Neural cell (in vitro differentiated cells): ENCODE results near the gene INPP4B. TPM values are rescaled to one million over a fixed set of nuclear protein-coding genes. Genes with fewer than 3 reads are reported as not detected.

Source experiments
- H2AFZ ChIP-seq: fragments of 200-600, 300-800 bp; sonication (generic), shearing (Covaris generic); 2 replicates; pipeline ENCODE4 v1.6.0; 2014; ENCODE audit warnings: low read depth, mild to moderate bottlenecking, antibody characterized with exemption, low read length, moderate library complexity
- H3F3A ChIP-seq: fragments of 200-600 bp; shearing (Covaris generic); 2 replicates; pipeline ENCODE4 v1.6.1; 2016; ENCODE audit warnings: mild to moderate bottlenecking, moderate library complexity, mixed read lengths, antibody characterized with exemption, low read length; ENCODE audit not compliant: insufficient read depth, poor library complexity, severe bottlenecking
- H3K27ac ChIP-seq: fragments of 200-600, 300-800 bp; sonication (generic), shearing (Covaris generic); 2 replicates; pipeline ENCODE4 v1.5.1; 2014; ENCODE audit warnings: mild to moderate bottlenecking, low read length, moderate library complexity
- H3K27me3 ChIP-seq: fragments of 300-800, 200-600 bp; sonication (generic), shearing (Covaris generic); 2 replicates; pipeline ENCODE4 v1.6.0; 2014; ENCODE audit warnings: mild to moderate bottlenecking, low read depth, low read length, moderate library complexity; ENCODE audit not compliant: insufficient read depth
- H3K36me3 ChIP-seq: fragments of 300-800, 200-600 bp; sonication (generic), shearing (Covaris generic); 2 replicates; pipeline ENCODE4 v1.5.1; 2014; ENCODE audit warnings: mild to moderate bottlenecking, antibody characterized with exemption, low read length, moderate library complexity; ENCODE audit not compliant: insufficient read depth
- H3K4me2 ChIP-seq: fragments of 300-800, 200-600 bp; sonication (generic), shearing (Covaris generic); 2 replicates; pipeline ENCODE4 v1.6.0; 2014; ENCODE audit warnings: mild to moderate bottlenecking, low read length
- H3K4me3 ChIP-seq: fragments of 300-800, 200-600 bp; sonication (generic), shearing (Covaris generic); 2 replicates; pipeline ENCODE4 v1.5.1; 2014; ENCODE audit warnings: mild to moderate bottlenecking, low read length, moderate library complexity
- H3K79me2 ChIP-seq: fragments of 200-600 bp; shearing (Covaris generic); replicated peaks from 2 replicates; pipeline ENCODE4 v1.6.0; 2014; ENCODE audit warnings: mild to moderate bottlenecking, low read length, moderate library complexity; ENCODE audit not compliant: insufficient read depth
- H3K9ac ChIP-seq: fragments of 300-800, 200-600 bp; sonication (generic), shearing (Covaris generic); 2 replicates; pipeline ENCODE4 v1.6.1; 2016; ENCODE audit warnings: mild to moderate bottlenecking, low read length, mixed read lengths
- H3K9me2 ChIP-seq: fragments of 200-600 bp; shearing (Covaris generic); 2 replicates; pipeline ENCODE4 v1.6.1; 2016; ENCODE audit warnings: mild to moderate bottlenecking, low read length, mixed read lengths; ENCODE audit not compliant: insufficient read depth
- H3K9me3 ChIP-seq: fragments of 200-600, 300-800 bp; sonication (generic), shearing (Covaris generic); 2 replicates; pipeline ENCODE4 v1.6.1; 2016; ENCODE audit warnings: mild to moderate bottlenecking, mixed run types, low read length, moderate library complexity, mixed read lengths
- H4K20me1 ChIP-seq: fragments of 200-600 bp; shearing (Covaris generic); 2 replicates; pipeline ENCODE4 v1.6.1; 2016; ENCODE audit warnings: mild to moderate bottlenecking, mixed run types; ENCODE audit not compliant: insufficient read depth
- CTCF ChIP-seq: fragments of 450-650 bp; IDR thresholded peaks from 2 replicates; pipeline ENCODE4 v1.5.1; 2014; ENCODE audit warnings: antibody characterized with exemption, mild to moderate bottlenecking, moderate library complexity; ENCODE audit not compliant: poor library complexity, severe bottlenecking
- EP300 ChIP-seq: fragments of 450-650 bp; conservative IDR thresholded peaks from 2 replicates; pipeline ENCODE4 v1.6.1; 2014; ENCODE audit warnings: antibody characterized with exemption, mild to moderate bottlenecking, moderate library complexity; ENCODE audit not compliant: poor library complexity, severe bottlenecking
- EZH2 ChIP-seq: fragments of 200-600, 300-800 bp; shearing (Covaris generic), sonication (generic); IDR thresholded peaks from 2 replicates; pipeline ENCODE4 v1.6.1; 2014; ENCODE audit warnings: antibody characterized with exemption, low read length, borderline replicate concordance, mild to moderate bottlenecking; ENCODE audit not compliant: insufficient read depth, poor library complexity, severe bottlenecking
- MXI1 ChIP-seq: fragments of 450-650 bp; conservative IDR thresholded peaks from 2 replicates; pipeline ENCODE4 v1.6.1; 2014; ENCODE audit warnings: antibody characterized with exemption, mild to moderate bottlenecking; ENCODE audit not compliant: poor library complexity, severe bottlenecking
- POLR2AphosphoS5 ChIP-seq: IDR thresholded peaks from 2 replicates; pipeline ENCODE4 v1.6.1; 2012
- RAD21 ChIP-seq: fragments of 450-650 bp; conservative IDR thresholded peaks from 2 replicates; pipeline ENCODE4 v1.6.1; 2014; ENCODE audit warnings: antibody characterized with exemption, mild to moderate bottlenecking, moderate library complexity
- REST ChIP-seq: IDR thresholded peaks from 2 replicates; pipeline ENCODE4 v1.6.1; 2012; ENCODE audit warnings: borderline replicate concordance
- SMC3 ChIP-seq: fragments of 450-650 bp; conservative IDR thresholded peaks from 2 replicates; pipeline ENCODE4 v1.6.1; 2014; ENCODE audit warnings: antibody characterized with exemption, mild to moderate bottlenecking, moderate library complexity; ENCODE audit not compliant: poor library complexity
- TAF1 ChIP-seq: IDR thresholded peaks from 2 replicates; pipeline ENCODE4 v1.6.1; 2012; ENCODE audit warnings: low read depth
- polyA plus RNA-seq: library from polyadenylated mRNA; depleted of rRNA; stranded (reverse); fragments of >200 nt; gene quantifications from 2 replicates; pipeline ENCODE4 v1.2.3, GENCODE V29; 2014

The INPP4B gene
- polyA plus RNA-seq, 1 donor from 2014 or later = 0.30 TPM

GRCh38 chr4:142773505-142773904, 72.6 kb downstream of the INPP4B start:
- Histone ChIP-seq H3K79me2 (no peaks in the 10 kb centered on the region), H3K27me3 (no peaks in the 10 kb centered on the region), H3K9me3 (no peaks in the 10 kb centered on the region), H3K4me2 (no peak overlapping the region), H2AFZ (no peak overlapping the region), H3F3A (no peaks in the 10 kb centered on the region), H4K20me1 (no peaks in the 10 kb centered on the region), H3K9me2 (no peaks in the 10 kb centered on the region), H3K9ac (no peak overlapping the region), H3K27ac (no peak overlapping the region), H3K4me3 (no peak overlapping the region), H3K36me3 (no peaks in the 10 kb centered on the region)
- TF ChIP-seq POLR2AphosphoS5 = no peak
- no peak for TF ChIP-seq TAF1
- no peak for TF ChIP-seq REST
- TF ChIP-seq MXI1 = no peak
- TF ChIP-seq SMC3 = no peak
- TF ChIP-seq EP300 = no peak
- TF ChIP-seq RAD21 = no peak
- no peak for TF ChIP-seq EZH2
- TF ChIP-seq CTCF = no peak

- Histone ChIP-seq H3K36me3 (no peaks in the 10 kb centered on the region), H2AFZ (no peak overlapping the region), H3K79me2 (no peaks in the 10 kb centered on the region), H3K9me2 (no peaks in the 10 kb centered on the region), H3K9ac (no peak overlapping the region), H3K4me2 (no peak overlapping the region), H3K4me3 (no peak overlapping the region), H3K27ac (no peak overlapping the region), H3K27me3 (no peaks in the 10 kb centered on the region), H3K9me3 (no peaks in the 10 kb centered on the region), H3F3A (no peaks in the 10 kb centered on the region), H4K20me1 (no peaks in the 10 kb centered on the region)
- TF ChIP-seq MXI1 (no peak), RAD21 (no peak), POLR2AphosphoS5 (no peak), EZH2 (no peak), TAF1 (no peak), CTCF (no peak), EP300 (no peak), REST (no peak), SMC3 (no peak)
Measured at GRCh38 chr4:142762280-142762679, 83.8 kb downstream of the INPP4B start.
